A204.1 (cell line): Measurements from ENCODE around the gene ZBTB3.
"Not testable (repeated sequence)": the region's sequence is repeated elsewhere in the genome, so short reads cannot be mapped to it uniquely, and the experiment has no call there.

Experiments
- FAIRE-seq: peaks from 2 replicates; lab custom pipeline; 2012; peaks lifted over from hg19 to GRCh38; lab: Jason Lieb, UNC

The ZBTB3 gene

DNA sequence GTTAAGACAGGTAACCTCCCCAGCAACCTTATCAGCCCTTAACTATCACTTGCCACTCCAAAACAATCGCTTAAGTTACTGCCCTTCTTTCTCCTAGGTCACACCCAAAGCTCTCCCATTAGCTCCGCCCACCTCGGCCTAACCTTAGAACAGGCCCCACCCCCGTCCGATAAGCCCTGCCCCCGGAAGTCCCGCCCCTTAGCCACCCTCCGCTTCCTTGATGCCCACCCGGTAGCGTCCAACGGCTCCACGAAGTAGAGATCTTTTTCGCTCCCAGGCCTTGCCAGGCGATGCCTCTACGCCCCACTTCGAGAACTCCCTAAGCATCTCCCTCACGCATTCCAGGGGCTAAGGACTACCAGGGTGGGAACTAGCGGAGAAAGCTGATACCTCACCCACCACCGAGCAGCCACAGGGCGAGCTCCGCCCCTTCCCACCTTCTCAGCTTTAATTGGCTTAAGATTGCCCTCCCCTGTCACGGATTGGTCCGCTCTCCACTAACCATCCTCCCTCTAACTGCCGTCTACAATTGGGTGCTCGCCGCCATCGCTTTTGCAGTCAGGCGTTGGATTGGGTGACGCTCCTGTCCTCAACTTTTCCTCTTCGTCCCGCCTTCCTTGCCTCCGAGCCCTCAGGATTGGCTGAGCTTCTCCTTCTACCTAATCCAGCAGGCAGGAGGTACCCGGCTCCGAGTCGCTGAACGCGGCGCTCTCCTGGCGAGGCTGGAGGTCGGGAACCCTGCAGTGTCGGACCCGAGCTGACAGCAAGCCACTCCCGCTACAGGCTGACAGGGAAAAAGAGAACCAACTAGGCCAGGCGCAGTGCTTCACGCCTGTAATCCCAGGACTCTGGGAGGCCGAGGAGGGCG is at the start of gene ZBTB3:
Gene ZBTB3 (minus strand): TSS at position 425 of the 868 bp plus-strand sequence. CDS start 496 bp downstream, outside the sequence.
- FAIRE-seq, result peak; percentile 97

DNA sequence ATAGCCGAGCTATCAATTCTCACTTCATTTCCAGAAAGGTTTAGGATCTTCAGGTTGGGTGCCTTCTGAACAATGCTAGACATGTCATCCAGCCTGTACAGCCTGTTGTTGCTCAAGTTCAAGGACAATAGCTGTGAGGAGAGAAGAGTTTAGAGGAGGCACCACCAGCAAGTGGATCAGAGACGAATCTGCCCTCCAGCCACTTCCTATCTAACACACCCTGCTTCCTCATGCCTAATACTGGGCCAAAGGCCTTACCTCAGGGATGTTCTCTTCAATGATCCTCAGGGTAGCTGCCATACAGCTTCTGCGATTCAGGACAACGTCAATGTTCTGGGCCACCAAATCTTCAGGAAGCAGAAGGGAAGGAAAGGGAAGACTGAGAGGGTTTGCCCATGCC is 47.1 kb upstream of the ZBTB3 start:
- FAIRE-seq, result no peak

DNA sequence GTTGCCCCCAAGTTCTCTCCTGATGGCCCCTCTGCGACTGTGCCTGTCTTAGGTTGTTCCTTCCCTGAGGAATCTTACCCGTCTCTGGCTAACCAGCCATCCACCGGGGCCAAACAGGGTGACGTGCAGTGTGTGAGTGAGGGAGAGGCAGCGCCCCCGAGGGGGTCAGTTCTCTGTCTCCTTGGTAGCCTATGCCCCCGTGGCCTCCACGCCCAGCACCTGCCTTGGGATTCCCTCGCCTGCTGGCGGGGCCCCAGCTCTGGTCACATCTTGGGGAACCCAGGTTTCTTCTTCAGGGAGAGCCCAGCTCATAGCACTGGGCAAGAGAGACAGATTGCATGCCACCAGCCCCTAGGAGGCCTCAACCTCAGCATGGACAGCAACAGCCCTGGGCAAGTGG is 45.5 kb upstream of the ZBTB3 start:
- no peak for FAIRE-seq

DNA sequence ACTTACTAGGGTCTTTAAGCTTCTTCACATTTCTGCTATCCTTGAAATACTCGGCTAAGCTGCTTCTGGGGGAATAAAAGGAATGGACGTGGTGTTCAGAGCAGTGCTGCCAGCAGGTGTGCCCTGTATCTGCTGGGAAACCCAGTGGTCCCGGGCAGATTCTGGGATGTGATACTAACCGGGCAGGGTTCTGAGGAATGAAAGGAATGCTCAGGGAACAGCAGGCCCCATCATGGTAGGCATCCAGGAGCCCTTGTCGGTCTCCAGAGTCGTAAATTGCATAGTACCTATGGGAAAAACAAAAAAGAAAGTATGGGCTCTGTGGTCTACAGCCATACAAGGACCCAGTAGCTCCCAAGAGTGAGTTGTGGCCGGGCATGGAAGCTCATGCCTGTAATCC is 42.3 kb upstream of the ZBTB3 start:
- FAIRE-seq, result no peak

DNA sequence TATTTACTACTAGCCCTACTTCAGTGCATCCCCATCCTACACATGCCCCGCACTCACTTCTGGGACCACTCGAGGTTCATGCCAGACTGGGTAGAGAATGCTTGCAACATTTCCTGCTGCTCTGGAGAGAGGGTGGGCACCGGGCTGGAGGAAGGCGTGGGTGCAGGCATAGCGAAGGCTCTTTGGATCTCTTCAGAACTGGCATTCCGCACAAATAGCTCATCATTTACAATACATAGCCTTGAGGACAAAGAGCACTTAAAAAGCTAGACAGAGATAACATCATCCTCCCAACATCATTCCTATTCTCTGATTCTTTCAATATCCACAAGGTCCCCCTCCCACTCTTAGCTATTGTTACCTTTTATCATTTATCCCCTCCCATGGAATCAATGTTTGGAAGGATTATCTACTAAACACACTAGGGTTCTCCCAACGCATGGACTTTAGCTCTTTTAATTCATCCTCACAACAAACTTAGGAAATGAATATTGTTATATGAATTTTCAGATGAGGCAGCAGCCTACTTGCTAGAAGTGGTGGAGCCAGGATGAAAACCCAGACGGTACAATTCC is 40.3 kb upstream of the ZBTB3 start:
- FAIRE-seq, result no peak

DNA sequence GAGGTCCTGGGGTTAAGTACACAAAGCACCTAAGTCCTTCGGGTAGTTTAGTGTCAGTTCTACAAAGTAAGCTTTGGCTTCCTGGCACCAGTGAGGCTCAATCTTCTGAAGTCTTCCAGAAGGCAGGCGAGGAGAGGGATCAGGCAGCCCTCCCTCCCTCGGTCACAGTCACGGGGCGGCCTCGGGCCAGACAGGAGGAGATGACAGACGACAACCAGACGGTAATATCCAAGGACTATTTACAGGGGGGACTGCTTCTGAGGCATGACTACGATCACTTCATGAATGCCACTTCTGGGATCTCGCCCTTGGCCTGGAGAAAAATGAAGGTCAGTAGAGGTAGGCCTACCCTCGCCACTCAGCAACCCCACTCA is 38.2 kb upstream of the ZBTB3 start:
- no peak for FAIRE-seq

DNA sequence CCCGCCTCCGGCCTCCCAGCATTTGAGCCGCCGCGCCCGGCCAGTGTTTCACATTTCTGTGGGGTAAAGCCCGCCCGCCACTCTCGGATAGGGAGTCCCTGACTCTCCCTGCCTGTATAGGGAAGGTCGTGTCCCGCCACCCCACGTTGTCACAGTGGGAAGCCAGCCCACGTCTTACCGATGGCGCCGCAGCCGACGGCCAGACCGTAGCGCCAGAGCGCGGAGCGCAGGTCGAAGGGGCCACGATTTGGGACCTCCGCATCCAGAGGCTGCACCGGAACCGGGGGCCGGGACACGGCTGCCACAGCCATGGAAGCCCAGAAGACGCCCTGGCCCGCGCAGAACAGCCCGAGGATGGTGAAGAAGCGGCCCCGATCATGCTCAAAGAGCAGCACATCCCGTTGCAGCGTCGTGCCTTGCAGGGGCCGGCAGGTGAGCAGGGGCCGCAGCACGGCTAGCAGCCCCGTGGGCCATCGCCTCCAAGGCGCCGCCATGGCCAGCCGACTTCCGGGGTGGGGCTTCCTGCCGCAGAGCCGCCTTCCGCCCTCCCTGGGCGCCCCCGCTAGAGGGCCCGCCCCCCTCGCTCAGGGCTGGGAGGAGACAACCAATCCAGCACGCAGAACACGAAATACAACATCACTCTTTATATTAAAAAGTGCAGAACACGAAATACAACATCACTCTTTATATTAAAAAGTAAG is 37.7 kb upstream of the ZBTB3 start, which contains the start of gene TMEM223:
Gene TMEM223 (minus strand): TSS at position 506 of the 701 bp plus-strand sequence. CDS start 12 bp downstream, at position 494.
- FAIRE-seq, result no peak

DNA sequence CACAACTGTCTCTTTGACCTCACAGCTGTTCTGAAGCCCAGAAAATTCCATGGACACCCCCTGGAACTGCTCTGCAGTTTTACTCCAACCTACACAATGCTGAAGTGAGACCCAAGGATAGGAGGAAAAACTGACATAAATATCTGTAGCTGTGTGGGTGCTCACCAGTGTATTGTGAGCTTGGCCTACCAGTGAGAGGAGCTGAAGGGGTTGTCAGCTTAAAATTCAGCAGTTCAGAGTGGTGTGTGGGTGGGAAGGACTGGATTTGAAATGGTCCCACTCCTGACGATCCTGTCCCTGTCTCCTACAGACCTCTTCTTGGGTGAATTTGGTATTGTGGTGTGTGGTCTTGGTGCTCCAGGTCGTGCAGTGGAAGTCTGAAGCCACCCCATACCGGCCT is 35.6 kb upstream of the ZBTB3 start:
- FAIRE-seq, result no peak

DNA sequence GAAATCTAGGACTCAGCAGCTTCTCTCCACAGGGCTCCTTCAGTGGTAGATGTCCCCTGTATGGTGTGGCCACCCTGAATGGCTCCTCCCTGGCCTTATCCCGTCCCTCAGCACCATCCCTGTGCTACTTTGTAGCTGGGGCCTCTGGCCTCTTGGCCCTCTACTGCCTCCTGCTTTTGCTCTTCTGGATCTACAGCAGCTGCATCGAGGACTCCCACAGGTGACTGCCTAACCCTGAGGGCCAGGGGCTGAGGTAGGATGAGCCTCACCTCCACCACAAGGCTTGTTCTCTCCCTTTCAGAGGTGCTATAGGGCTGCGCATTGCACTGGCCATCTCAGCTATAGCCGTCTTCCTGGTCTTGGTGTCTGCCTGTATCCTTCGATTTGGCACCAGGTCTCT is 35.0 kb upstream of the ZBTB3 start:
- FAIRE-seq, result no peak

DNA sequence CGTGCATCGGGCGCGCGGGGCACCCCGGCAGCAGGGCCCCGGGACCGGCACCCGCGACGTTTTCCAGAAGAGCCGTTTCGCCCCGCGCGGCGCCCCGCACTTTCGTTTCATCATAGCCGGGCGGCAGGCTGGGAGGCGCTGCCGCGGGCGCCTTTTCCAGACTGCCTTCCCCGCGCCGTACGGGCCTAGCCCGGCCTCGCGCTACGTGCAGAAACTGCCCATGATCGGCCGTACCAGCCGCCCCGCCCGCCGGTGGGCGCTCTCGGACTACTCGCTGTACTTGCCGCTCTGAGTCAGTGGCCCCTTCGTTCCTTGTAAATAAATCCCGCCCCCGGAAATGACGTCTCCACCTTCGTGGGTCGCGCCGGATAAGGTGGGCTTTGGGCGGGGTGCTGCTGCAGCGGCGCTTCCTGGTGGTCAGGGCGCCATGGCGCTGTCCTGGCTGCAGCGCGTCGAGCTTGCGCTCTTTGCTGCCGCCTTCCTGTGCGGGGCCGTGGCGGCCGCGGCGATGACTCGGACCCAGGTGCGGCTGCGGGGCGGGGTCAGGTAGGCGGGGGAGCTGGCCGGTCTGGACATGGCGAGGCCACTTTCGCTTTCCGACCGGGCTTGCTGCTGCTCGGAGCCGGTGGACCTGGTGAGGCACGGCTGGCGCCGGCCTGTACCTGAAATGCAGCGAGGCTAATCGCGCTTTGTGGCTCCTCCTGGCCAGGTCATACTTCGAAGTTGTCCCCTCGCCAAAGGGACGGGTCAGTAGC is 33.2 kb upstream of the ZBTB3 start, which contains the start of gene TMEM179B:
Gene TMEM179B (plus strand): TSS at position 398 of the 755 bp plus-strand sequence. CDS start 30 bp downstream, at position 428.
- FAIRE-seq, result no peak

DNA sequence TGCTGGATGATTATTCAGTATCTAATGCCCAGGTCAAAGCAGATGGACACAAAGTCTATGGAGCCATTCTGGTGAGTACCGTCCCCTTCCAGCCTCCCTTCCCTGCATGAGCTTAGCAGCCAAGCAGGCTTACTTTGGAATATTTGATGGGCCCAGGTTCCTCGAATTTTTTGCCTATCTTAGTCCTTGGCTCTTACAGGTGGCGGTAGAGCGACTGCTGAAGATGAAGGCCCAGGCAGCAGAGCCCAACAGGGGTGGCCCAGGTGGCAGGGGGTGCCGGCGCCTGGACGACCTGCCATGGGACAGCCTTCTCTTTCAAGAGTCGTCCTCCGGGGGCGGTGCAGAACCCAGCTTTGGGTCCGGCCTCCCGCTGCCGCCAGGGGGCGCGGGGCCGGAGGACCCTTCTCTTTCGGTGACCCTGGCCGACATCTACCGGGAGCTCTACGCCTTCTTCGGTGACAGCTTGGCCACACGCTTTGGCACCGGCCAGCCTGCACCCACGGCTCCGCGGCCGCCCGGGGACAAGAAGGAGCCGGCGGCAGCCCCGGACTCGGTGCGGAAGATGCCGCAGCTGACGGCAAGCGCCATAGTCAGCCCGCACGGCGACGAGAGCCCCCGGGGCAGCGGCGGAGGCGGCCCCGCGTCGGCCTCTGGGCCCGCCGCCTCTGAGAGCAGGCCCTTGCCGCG is 32.5 kb upstream of the ZBTB3 start:
- FAIRE-seq, result no peak

DNA sequence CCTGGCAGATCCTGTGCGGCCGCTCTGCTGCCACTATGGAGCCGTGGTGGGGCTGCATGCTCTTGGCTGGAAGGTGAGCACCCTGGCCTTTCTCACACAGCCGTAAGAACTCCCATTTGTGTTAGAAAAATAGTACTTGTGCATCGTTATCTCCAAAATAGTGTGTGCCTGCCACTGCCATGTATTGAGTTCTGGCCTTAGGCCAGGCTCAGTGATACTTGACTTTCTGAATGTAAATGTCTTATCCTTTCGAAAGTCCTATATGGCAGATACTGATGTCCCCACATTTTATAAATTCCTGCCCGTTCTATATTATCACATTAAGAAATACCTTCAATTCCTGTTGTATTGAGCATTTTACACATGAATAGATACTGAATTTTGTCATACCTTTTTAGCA is 28.8 kb upstream of the ZBTB3 start:
- no peak for FAIRE-seq

DNA sequence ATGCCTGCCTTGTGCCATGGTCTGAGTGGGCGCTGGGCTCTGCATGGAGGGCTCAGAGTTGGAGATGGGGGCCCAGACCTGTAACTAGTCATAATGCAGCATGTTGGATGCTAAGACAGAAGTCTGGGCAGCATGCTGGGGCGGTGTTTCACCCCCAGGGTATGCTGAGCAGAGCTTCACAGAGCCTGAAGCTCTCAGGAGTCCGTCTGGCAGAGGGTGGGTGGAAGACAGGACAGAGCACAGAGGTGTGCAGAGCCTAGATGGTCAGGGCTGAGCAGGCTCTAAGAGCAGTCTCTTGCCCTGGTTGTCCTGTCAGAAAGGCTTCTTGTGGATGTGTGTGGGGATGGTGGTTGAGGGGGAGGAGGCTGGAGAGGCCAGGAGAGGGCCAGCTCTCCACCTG is 24.5 kb upstream of the ZBTB3 start:
- no peak for FAIRE-seq

DNA sequence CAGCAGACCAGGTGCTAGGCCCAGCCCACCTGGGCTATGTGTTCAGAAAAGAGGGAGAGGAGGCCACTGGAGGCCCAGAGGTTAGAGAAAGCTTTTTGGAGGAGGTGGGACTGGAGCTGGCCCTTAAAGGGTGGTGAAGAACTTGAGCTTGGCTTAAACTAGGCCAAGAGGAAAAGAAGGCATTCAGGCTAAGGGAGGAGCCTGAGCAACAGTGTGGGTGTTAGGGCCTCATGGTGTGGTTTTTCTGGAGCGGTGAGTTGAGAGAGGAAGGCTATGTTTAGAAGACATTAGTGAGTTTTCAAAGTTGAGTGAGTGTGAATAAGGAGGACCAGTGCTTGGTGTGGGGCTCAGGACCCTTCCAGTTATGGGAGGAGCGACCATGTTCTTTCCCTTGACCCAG is 23.4 kb upstream of the ZBTB3 start:
- no peak for FAIRE-seq

DNA sequence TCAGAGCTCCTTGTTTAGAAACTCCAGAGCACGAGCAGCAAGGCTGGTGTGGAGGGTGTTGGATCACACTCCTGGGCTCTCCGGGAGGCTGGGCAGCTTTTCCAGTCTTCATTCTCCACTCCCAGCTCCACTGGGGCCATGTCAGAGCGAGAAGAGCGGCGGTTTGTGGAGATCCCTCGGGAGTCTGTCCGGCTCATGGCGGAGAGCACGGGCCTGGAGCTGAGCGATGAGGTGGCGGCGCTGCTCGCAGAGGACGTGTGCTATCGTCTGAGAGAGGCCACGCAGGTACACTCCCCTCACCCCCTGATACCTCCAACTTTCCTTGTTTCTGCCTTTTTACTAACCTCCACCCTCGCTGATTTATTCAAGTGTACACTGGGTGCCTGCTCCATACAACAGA is 21.7 kb upstream of the ZBTB3 start:
- no peak for FAIRE-seq

DNA sequence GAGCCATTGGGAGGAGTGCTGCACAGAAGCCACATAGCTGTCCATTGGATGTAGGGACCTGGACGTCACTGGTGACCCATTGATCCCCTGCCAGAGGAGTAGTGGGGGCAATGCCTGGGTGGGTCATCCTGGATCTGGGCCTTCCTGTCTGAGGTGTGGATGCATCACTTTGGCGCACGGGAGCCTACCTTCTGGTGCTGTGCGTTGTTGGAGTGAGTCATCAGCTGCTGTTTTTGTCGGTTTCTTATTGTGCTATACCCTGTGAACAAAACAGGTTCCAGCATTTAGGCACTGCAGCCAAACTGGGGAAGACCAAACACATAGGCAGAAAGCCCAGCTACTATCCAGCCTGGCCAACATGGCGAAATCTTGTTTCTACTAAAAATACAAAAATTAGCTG is 20.4 kb upstream of the ZBTB3 start:
- FAIRE-seq, result no peak

DNA sequence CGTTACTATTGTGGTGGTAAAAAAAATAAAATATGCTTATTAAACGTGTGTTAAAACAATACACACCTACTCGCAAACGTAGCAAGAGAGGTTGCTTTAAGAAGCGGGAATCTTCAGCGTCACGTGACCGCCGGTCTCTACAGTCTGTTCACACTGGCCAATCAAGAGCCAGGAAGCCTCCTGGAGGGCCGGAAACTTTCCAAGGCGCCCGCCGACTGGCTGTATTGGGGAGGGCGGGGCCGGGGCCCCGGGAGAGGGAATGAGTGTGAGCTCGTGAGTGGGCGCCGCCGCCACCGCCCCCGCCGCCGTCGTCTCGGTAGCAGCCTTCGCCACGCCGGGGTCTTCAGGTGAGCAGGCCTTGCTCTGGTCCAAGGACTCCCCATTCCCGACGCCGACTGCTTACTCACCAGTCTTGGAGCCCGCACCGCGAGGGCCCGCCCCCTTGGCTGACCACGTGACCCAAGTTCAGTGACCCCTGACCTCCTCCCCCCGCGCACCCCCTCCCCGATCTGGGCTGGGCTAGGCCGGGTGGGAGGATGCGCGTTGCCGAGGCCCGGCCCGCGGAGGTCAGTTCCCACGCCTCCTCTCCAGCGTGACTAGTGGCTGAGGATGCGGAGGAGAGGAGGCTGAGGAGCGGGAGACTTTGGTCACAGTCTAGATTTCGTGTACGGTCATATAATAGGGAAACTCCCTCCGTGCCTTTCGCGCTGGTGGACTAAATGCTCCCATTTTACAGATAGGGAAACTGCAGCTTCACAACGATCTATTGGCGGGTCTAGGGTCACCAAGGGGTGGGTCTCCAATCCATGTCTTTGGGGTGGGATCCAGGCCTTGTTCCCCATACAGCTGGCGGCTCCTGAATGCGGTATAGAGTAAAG is 17.4 kb upstream of the ZBTB3 start, which contains the start of gene TAF6L:
Gene TAF6L (plus strand): TSS at position 253 of the 878 bp plus-strand sequence. CDS start 4,388 bp downstream, outside the sequence.
- peak; percentile 85 for FAIRE-seq

DNA sequence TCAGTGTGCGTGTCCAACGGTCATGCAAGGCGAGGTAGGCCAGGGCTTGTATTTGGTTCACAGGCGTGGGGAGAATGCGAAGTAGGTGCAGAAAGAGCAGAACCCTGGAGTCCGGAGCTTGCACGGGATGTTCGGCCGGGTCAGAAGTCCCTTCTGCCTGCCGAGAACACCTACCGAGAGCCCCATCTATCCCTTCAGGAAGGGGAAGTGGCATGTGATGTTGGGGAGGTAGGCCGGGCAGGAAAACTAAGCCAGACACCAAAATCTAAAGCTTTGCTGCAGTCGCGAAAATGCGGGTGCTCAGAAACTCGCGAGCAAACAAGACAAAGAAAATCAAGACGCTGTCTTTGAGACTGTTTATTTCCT is 16.8 kb upstream of the ZBTB3 start:
- FAIRE-seq, result no peak

DNA sequence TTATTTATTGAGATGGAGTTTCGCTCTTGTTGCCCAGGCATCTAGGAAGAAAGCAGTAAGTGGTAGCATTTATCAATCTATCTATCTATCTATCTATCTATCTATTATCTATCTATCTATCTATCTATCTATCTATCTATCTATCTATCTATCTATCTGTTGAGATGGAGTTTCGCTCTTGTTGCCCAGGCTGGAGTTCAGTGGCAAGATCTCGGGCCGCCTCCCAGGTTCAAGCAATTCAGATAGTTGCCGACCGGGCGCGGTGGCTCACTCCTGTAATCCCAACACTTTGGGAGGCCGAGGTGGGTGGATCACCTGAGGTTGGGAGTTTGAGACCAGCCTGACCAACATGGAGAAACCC is 6.9 kb upstream of the ZBTB3 start:
- not testable (repeated sequence) for FAIRE-seq
